Memory B cell (primary cell): Measurements from ENCODE around the gene ZNF583.

Experiments used
- ATAC-seq: fragments of 150-1000 bp; cut with Tn5 transposase; 2 replicates; pipeline ENCODE4 v1.10.0; 2021; ENCODE audit warnings: low read depth, mild to moderate bottlenecking, moderate library complexity
- DNase-seq, 2 donors: peaks; one replicate each; pipeline ENCODE4 v3.0.0; 2022; ENCODE audit warnings: low spot score in 2 of 2
- H3K27ac Mint-ChIP-seq: one replicate; pipeline ENCODE4 v1.8.0; 2022; ENCODE audit warnings: mild to moderate bottlenecking, moderate library complexity, mixed read lengths
- H3K27me3 Mint-ChIP-seq: one replicate; pipeline ENCODE4 v1.8.0; 2022; ENCODE audit warnings: mixed read lengths
- H3K36me3 Mint-ChIP-seq: one replicate; pipeline ENCODE4 v1.8.0; 2022; ENCODE audit warnings: mild to moderate bottlenecking, mixed read lengths
- H3K4me1 Mint-ChIP-seq: one replicate; pipeline ENCODE4 v1.8.0; 2022; ENCODE audit warnings: mixed read lengths
- H3K4me3 Mint-ChIP-seq: one replicate; pipeline ENCODE4 v1.8.0; 2022; ENCODE audit warnings: mild to moderate bottlenecking, moderate library complexity, mixed read lengths
- H3K9me3 Mint-ChIP-seq: one replicate; pipeline ENCODE4 v1.8.0; 2022; ENCODE audit warnings: mixed read lengths

The ZNF583 gene

DNA sequence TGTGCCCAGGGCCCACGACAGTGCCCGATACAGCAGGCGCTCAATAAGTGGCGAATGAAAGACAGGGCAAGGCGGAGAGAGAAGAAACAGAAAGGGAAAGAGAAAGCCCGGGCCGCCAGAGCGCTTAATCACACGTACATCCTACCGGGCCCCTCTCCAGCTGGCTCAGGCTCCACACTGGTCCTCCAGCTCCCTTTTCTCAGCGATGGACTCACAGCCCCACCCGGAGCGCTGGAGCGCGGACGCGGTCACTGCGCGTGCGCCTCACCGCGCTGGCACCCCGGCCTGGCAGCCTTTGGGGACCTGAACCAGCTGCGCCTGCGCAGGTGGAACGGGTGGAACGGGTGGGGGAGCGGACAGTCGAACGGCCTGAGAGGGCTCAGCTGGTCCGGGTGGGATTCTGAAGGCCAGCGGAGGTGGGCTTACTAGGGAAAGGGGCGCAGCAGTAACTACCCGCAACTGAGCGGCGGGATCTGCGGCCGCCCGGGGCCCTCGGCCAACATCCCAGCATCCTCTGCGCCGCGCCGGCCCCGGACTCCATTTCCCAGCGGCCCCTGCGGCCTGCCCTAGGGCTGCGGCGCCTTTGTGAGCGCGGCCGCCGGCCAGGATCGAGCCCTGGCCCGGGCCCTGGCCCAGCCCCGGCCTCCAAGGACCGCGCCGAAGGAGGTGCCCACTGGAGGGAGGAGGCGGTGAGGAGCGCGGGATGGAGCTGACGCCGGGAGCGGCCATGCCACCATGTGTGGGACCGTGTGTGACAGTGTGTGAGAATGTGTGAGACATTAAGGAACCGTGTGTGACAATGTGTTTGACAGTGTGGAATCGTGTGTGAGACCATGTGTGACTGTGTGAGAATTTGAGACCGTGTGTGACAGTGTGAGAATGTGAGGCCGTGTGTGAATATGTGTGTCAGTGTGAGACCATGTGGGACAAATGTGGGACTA lies at the start of gene ZNF583:
ZNF583 (plus strand) TSS at position 569 of the 941 bp plus-strand sequence. CDS start 2,783 bp downstream, outside the sequence.
- peak within 1 kb of the TSS; percentile 81 for H3K4me3 Mint-ChIP-seq
- no peaks in the 10 kb centered on the region for H3K27me3 Mint-ChIP-seq
- H3K36me3 Mint-ChIP-seq = peaks cover 48% of the 10 kb centered on the region
- H3K9me3 Mint-ChIP-seq = peaks cover 35% of the 10 kb centered on the region
- peak; percentile 91 to 92 for DNase-seq
- H3K4me1 Mint-ChIP-seq = peaks cover 25% of the 10 kb centered on the region
- H3K27ac Mint-ChIP-seq = peak within 1 kb of the TSS; percentile 98
- ATAC-seq = peak; percentile 82

DNA sequence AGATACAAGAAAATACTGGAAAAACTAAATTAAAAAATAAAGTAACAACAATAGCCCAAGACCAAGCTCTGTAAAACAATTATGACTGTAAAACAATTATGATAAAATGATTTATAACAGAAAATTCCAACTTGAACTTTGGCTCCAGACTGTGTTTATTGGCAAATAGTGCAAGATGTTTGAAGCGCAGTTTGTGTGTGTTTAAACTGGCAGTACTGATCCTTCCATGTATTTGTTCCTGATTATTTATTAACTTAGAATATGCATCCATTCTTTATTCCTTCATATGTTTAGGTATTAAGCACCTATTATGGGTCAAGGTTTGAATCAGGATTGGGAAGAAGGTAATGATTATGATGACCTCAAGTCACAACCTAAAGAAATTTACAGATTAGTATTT lies 48.6 kb upstream of the ZNF583 start:
- no peak overlapping the region for H3K27ac Mint-ChIP-seq
- DNase-seq = no peak
- H3K4me1 Mint-ChIP-seq = no peaks in the 10 kb centered on the region
- H3K27me3 Mint-ChIP-seq = no peaks in the 10 kb centered on the region
- no peak overlapping the region for H3K4me3 Mint-ChIP-seq
- H3K9me3 Mint-ChIP-seq = peaks cover 19% of the 10 kb centered on the region
- no peak for ATAC-seq
- H3K36me3 Mint-ChIP-seq = peaks cover 22% of the 10 kb centered on the region

DNA sequence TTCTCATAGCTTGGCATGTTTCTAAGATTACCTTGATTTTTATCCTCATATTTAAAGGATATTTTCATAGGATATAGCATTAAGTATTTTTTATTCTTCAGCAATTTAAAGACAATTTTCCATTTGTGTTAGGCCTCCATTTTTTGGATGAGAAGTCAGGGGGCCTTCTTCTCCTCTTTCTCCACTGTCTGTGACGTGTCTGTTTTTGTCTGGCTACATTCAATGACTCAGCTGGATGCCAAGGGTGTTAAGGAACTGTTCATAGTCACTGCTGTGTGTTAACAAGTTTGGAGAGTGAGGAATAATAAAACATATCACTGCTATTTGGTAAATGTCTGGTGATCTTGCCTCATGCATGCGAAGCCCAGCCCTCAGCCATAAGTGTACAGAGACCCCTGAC lies 47.2 kb upstream of the ZNF583 start:
- Mint-ChIP-seq H3K4me3 (no peak overlapping the region), H3K9me3 (peaks cover 24% of the 10 kb centered on the region), H3K4me1 (no peaks in the 10 kb centered on the region), H3K27me3 (no peaks in the 10 kb centered on the region), H3K36me3 (peaks cover 31% of the 10 kb centered on the region), H3K27ac (no peak overlapping the region)
- no peak for DNase-seq
- ATAC-seq = no peak

DNA sequence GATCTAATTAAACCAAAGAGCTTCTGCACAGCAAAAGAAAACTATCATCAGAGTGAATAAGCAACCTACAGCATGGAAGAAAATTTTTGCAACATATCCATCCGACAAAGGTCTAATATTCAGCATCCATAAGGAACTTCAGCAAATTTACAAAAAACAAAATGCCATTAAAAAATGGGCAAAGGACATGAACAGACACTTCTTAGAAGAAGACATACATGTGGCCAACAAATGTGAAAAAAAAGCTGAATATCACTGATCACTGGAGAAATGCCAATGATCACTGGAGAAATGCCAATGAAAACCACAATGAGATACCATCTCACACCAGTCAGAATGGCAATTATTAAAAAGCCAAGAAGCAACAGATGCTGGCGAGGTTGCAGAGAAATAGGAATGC lies 43.3 kb upstream of the ZNF583 start:
- Mint-ChIP-seq H3K4me3 (no peak overlapping the region), H3K27me3 (no peaks in the 10 kb centered on the region), H3K27ac (no peak overlapping the region), H3K36me3 (peaks cover 36% of the 10 kb centered on the region), H3K4me1 (no peaks in the 10 kb centered on the region), H3K9me3 (peaks cover 37% of the 10 kb centered on the region)
- DNase-seq (no peak), ATAC-seq (no peak)

DNA sequence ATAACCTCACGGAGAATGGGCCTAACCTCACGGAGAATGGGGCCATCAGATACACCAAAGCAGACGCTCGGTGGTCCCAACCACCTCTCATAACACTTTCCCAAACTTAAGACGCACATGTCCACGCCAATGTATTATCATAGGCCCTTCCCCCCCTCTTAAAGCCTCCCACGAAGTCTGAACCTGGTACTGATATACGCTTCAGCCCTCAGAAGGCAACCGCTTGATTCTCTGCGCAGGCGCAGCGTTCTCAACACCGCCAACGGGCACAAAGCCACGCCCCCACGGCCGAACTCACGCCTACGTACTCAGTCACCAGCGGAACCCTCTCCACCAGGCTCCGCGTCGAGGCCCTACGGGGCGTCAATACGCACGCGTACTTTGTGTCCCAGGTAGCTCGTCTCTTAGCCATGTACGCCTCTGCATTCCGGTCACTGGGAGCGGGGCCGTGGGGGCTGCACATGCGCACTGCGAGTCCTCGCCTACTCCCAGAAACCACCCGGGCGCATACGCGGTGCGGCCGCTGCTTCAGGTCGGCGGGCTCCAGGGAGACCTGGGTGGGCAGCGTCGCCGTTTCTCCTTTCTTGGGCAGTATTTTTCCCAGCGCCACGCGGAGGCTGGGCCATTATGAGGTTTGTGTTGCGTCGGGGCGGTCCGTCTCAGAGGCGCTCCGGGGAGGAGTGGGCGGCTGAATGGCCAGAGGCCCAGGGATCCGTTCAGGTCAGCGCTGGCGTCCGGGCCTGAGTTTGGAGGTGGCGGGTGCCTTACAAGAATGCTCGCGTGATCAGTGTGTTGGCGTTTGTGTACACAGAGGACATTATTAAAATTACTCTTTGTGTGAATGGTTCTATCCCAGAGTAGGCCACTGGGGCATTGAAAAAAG lies 36.1 kb upstream of the ZNF583 start:
- H3K27me3 Mint-ChIP-seq = no peaks in the 10 kb centered on the region
- H3K9me3 Mint-ChIP-seq = peaks cover 19% of the 10 kb centered on the region
- peak overlapping the region; percentile 96 for H3K27ac Mint-ChIP-seq

DNA sequence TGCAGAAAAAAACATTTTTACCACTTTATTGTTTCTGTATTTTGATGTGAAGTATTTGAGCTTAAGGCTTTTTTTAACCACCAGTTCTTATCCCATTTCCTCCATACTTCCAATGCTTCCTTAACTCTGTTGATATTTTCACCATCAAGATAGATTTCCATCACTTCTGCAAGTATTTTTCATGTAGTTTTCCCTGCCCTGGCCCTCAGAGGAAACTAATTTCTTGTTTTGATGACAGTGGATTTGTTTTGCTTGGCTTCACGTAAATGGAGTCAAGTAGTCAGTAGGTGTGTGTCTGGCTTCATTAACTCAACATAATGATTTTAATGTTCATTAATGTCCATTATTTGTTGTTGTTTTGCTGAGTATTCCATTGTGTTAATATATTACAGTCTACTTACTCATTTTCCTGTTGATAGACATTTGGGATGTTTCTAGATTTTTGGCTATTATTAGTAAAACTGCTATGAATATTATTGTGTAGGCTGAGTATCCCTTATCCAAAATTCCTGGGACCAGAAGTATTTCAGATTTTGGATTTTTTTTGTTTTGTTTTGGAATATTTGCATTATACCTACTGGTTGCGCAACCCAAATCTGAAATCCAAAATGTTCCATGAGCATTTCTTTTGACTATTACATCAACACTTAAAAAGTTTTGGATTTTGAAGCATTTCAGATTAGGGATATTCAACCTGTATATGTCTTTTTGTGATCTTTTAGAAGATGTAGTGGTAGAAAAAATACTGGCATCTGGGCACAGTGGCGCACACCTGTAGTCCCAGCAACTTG lies 34.1 kb upstream of the ZNF583 start:
- H3K4me1 Mint-ChIP-seq = peaks cover 16% of the 10 kb centered on the region
- peaks cover 40% of the 10 kb centered on the region for H3K36me3 Mint-ChIP-seq
- peaks cover 9% of the 10 kb centered on the region for H3K9me3 Mint-ChIP-seq
- ATAC-seq (no peak), DNase-seq (no peak)
- no peaks in the 10 kb centered on the region for H3K27me3 Mint-ChIP-seq
- peak overlapping the region; percentile 39 for H3K4me3 Mint-ChIP-seq
- no peak overlapping the region for H3K27ac Mint-ChIP-seq

More for the DNA sequence above, 36.1 kb upstream of the ZNF583 start:
- Mint-ChIP-seq H3K4me1 (peaks cover 16% of the 10 kb centered on the region), H3K4me3 (peak overlapping the region; percentile 95), H3K36me3 (peaks cover 27% of the 10 kb centered on the region)
- peak; percentile 72 to 81 for DNase-seq
- peak; percentile 95 for ATAC-seq

DNA sequence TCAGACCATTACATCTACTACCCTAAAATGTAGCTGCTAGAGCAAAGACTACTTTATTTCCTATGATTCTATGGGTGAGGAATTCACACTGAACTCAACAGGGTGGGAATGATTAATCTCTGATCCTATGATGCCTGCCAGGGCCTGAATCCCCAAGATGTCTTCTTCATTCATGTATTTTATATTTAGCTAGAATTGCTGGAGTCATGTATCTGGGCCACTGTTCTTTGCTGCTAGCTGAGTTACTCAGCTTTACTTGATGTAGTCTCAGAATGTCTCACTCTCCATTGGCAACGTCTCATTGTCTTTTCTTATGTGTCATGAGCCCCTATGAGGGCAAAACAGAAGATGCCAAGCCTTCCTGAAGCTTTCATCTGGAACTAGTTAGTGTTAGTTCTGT lies 31.9 kb upstream of the ZNF583 start:
- Mint-ChIP-seq H3K36me3 (peaks cover 56% of the 10 kb centered on the region), H3K4me1 (peaks cover 16% of the 10 kb centered on the region), H3K9me3 (peaks cover 20% of the 10 kb centered on the region), H3K27me3 (no peaks in the 10 kb centered on the region), H3K27ac (no peak overlapping the region), H3K4me3 (no peak overlapping the region)
- ATAC-seq = no peak
- DNase-seq = no peak

DNA sequence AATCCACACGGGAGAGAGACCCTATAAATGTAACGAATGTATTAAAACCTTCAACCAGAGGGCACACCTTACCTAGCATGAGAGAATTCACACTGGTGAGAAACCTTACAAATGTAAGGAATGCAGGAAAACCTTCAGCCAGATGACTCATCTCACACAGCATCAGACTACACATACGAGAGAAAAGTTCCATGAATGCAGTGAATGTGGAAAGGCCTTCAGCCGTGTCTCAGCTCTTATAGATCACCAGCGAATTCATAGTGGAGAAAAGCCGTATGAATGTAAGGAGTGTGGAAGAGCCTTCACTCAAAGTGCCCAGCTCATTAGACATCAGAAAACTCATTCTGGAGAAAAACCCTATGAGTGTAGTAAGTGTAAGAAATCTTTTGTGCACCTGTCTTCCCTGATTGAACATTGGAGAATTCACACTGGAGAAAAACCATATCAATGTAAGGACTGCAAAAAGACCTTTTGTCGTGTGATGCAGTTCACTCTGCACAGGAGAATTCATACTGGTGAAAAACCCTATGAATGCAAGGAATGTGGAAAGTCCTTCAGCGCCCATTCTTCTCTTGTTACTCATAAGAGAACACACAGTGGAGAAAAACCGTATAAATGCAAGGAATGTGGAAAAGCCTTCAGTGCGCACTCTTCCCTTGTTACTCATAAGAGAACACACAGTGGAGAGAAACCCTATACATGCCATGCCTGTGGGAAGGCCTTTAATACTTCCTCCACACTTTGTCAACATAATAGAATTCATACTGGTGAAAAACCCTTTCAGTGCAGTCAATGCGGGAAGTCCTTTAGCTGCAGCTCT lies 26.8 kb upstream of the ZNF583 start:
- DNase-seq = no peak
- H3K9me3 Mint-ChIP-seq = peaks cover 21% of the 10 kb centered on the region

DNA sequence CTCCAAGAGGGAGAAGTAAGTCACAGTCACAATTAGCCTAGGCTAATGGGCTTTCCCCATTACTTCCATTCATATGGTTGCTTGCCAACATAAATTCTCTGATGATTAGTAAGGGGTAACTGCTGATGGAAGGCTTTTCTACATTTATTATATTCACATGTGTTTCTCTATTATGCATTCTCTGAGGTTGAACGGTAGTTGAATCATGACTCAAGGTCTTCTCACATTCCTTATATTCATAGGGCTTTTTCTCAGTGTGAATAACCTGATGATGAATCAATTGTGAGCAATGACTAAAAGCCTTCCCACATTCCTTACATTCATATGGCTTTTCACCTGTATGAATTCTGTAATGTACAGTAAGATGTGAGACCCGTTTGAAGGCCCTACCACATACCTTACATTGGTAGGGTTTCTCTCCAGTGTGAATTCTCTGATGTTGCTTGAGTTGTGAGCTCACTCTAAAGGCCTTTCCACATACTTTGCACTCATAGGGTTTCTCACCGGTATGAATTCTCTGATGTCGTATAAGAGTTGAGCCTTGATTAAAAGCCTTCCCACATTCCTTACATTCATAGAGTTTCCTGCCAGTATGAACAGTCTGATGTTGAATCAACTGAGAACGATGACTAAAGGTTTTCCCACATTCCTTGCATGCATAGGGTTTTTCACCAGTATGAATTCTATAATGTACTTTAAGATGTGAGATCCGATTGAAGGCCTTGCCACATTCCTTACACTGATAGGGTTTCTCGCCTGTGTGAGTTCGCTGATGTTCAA lies 20.1 kb upstream of the ZNF583 start:
- ATAC-seq = no peak
- Mint-ChIP-seq H3K4me3 (no peak overlapping the region), H3K27ac (no peak overlapping the region), H3K27me3 (no peaks in the 10 kb centered on the region), H3K9me3 (peaks cover 21% of the 10 kb centered on the region), H3K4me1 (no peaks in the 10 kb centered on the region), H3K36me3 (peaks cover 48% of the 10 kb centered on the region)
- DNase-seq = no peak

More for the DNA sequence above, 26.8 kb upstream of the ZNF583 start:
- no peak overlapping the region for H3K4me3 Mint-ChIP-seq
- H3K4me1 Mint-ChIP-seq = no peaks in the 10 kb centered on the region
- peaks cover 58% of the 10 kb centered on the region for H3K36me3 Mint-ChIP-seq
- H3K27ac Mint-ChIP-seq = no peak overlapping the region
- no peak for ATAC-seq
- H3K27me3 Mint-ChIP-seq = no peaks in the 10 kb centered on the region

DNA sequence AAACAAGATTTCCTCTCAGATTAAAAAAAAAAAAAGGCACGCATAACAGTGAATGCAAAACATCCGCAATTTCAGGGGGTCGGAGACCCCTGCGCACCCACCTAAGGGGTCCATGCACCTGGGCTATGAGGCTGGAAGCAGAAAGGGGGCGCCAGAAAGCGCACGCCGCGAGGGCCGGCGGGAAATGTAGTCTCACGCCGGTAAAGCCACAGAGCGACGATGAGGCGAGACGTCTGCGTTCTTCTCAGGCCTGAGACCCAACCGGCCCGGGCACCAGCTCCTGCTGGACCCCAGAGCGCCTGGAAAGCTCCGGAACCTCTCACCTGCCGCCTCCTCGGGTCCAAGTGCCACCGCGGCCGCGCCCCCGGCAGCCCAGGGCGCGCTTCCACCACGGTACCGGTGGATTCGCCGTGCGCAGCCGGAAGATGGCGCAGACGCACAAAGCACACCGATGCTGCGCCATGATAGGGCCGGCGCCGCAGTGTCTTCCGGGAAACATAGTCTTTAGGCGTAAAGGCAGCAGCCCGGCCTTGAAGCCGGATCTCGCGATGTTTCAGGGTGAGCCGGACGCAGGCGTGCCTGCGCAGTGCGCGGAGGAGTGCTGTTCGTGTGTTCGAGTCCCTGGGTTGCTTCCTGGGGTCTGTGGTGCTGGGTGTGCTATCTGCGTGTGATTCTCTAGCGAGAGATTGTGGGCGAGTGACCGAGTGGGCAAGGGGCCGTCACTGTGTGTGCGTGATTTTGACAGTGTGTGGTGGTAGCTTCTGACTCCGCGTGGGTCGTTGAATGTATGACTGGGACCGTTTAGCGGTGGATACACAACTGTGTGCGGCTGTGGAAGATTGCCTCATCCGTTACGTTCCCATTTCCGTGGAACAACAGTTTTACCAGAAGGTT lies 10.8 kb upstream of the ZNF583 start, which contains the start of gene ZNF582:
ZNF582 (minus strand) TSS at position 416 of the 894 bp plus-strand sequence. CDS start 1,782 bp downstream, outside the sequence.
- Mint-ChIP-seq H3K4me3 (peak within 1 kb of the TSS; percentile 99), H3K27me3 (no peaks in the 10 kb centered on the region), H3K4me1 (peaks cover 3% of the 10 kb centered on the region), H3K36me3 (peaks cover 49% of the 10 kb centered on the region), H3K27ac (peak within 1 kb of the TSS; percentile 97), H3K9me3 (peaks cover 17% of the 10 kb centered on the region)
- ATAC-seq (peak; percentile 94), DNase-seq (peak; percentile 84 to 85)

DNA sequence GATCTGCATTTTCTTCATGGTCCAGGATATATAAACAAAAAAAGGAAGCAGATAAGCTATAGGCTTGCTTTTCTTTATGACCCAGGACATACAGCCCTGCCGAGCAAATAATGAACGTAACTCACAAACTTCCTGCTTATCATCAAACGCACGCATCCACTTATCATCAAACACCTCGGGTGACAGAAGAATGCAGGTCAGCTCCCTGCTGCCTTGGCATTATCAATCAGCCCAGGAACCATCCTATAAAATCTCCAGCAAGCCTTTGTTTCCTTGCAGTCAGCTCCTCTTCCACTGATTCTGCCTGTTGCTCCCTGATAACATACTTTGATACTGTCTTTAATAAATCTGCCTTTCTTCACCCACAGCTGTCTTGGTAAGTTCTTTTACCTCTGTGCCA lies 5.3 kb upstream of the ZNF583 start:
- H3K4me1 Mint-ChIP-seq = peaks cover 11% of the 10 kb centered on the region
- no peak overlapping the region for H3K4me3 Mint-ChIP-seq
- no peak for DNase-seq
- H3K36me3 Mint-ChIP-seq = peaks cover 40% of the 10 kb centered on the region
- no peaks in the 10 kb centered on the region for H3K27me3 Mint-ChIP-seq
- H3K27ac Mint-ChIP-seq = no peak overlapping the region
- H3K9me3 Mint-ChIP-seq = peaks cover 16% of the 10 kb centered on the region
- ATAC-seq = no peak
